OCI-LY7 (cell line): Measurements from ENCODE around the gene SYCP2. TPM values are rescaled to one million over a fixed set of nuclear protein-coding genes. Genes with fewer than 3 reads are reported as not detected.

ENCODE experiments used
- BruUV-seq: library from RNA; stranded (reverse); fragments of 400-500 nt; replicated peaks from 2 replicates; lab custom pipeline; 2021; lab: Mats Ljungman, UMichigan
- CTCF ChIA-PET: fragments of 300-600 bp; sonication (Branson Sonifier 250); formaldehyde crosslinking; loops from one replicate; lab custom pipeline; 2022; ENCODE audit warnings: antibody characterized with exemption; ENCODE audit not compliant: unreplicated experiment; lab: Charles Lee
- POLR2A ChIA-PET: fragments of 300-600 bp; sonication (Branson Sonifier 250); formaldehyde crosslinking; loops from one replicate; lab custom pipeline; 2022; ENCODE audit warnings: antibody characterized with exemption; lab: Charles Lee
- DNase-seq: peaks from one replicate; pipeline ENCODE4 v3.0.0-alpha.2; 2015; ENCODE audit warnings: low spot score
- H2AFZ ChIP-seq: fragments of 200-600 bp; sonication (generic), shearing (Covaris generic); 2 replicates; pipeline ENCODE4 v1.6.1; 2014; ENCODE audit warnings: mild to moderate bottlenecking, antibody characterized with exemption, low read length, moderate library complexity
- H3K27ac ChIP-seq: fragments of 200-600 bp; sonication (generic); 2 replicates; pipeline ENCODE4 v1.5.1; 2014; ENCODE audit warnings: mixed run types, low read depth, mild to moderate bottlenecking, moderate library complexity, low read length, inconsistent platforms; ENCODE audit not compliant: poor library complexity, severe bottlenecking
- H3K36me3 ChIP-seq: fragments of 200-600 bp; sonication (generic); 2 replicates; pipeline ENCODE4 v1.6.1; 2014; ENCODE audit warnings: mild to moderate bottlenecking, antibody characterized with exemption, low read length, moderate library complexity, mixed read lengths; ENCODE audit not compliant: insufficient read depth
- H3K4me1 ChIP-seq: fragments of 200-600 bp; sonication (generic); 2 replicates; pipeline ENCODE4 v1.5.1; 2014; ENCODE audit warnings: mild to moderate bottlenecking, low read length; ENCODE audit not compliant: insufficient read depth, poor library complexity, severe bottlenecking
- H3K4me2 ChIP-seq: fragments of 200-600 bp; sonication (generic); 2 replicates; pipeline ENCODE4 v1.6.1; 2014; ENCODE audit warnings: mild to moderate bottlenecking, low read length
- H3K4me3 ChIP-seq: fragments of 200-600 bp; sonication (generic); 2 replicates; pipeline ENCODE4 v1.5.1; 2014; ENCODE audit warnings: mild to moderate bottlenecking, low read depth, low read length; ENCODE audit not compliant: poor library complexity, severe bottlenecking
- H3K79me2 ChIP-seq: fragments of 200-600 bp; sonication (generic); 2 replicates; pipeline ENCODE4 v1.6.1; 2016; ENCODE audit warnings: low read depth, mild to moderate bottlenecking, low read length, moderate library complexity, mixed read lengths; ENCODE audit not compliant: insufficient read depth
- H3K9me2 ChIP-seq: fragments of 200-600 bp; sonication (generic); 2 replicates; pipeline ENCODE4 v1.6.1; 2016; ENCODE audit warnings: mild to moderate bottlenecking, low read length, mixed read lengths; ENCODE audit not compliant: insufficient read depth
- H3K9me3 ChIP-seq: fragments of 200-600 bp; sonication (generic); 2 replicates; pipeline ENCODE4 v1.6.1; 2014; ENCODE audit warnings: mild to moderate bottlenecking, mixed run types, low read length, mixed read lengths
- H4K20me1 ChIP-seq: fragments of 200-600 bp; sonication (generic); 2 replicates; pipeline ENCODE4 v1.6.1; 2014; ENCODE audit warnings: mild to moderate bottlenecking, antibody characterized with exemption, low read length, moderate library complexity, mixed read lengths; ENCODE audit not compliant: insufficient read depth
- CTCF ChIP-seq: fragments of 200-600 bp; sonication (generic); conservative IDR thresholded peaks from 2 replicates; pipeline ENCODE4 v1.5.1; 2014; ENCODE audit warnings: mild to moderate bottlenecking, antibody characterized with exemption, low read length, moderate library complexity, mixed read lengths
- EZH2phosphoT487 ChIP-seq: fragments of 200-600 bp; sonication (generic); IDR thresholded peaks from 2 replicates; pipeline ENCODE4 v1.6.1; 2018; ENCODE audit warnings: low read depth, borderline replicate concordance, mild to moderate bottlenecking, mixed run types, antibody characterized with exemption, low read length, moderate library complexity, mixed read lengths
- intact Hi-C: fragments of 100-400 bp; cut with micrococcal nuclease; formaldehyde crosslinking; loops from one replicate; pipeline ENCODE4 v1.10.0; 2022; ENCODE audit not compliant: unreplicated experiment
- total RNA-seq, 2 experiments: library from RNA; depleted of rRNA in 1 of 2; stranded (reverse); fragments of >200 nt in 1 of 2; shearing (Covaris generic) in 1 of 2; gene quantifications; 2 replicates each; pipeline ENCODE4 v1.2.3, GENCODE V29; 2014 to 2022

Gene SYCP2
- total RNA-seq, 2 experiments from 2014 or later = 0.19 to 0.38 TPM

- H3K9me3 ChIP-seq = no peaks in the 10 kb centered on the region
- H3K36me3 ChIP-seq = peaks cover 32% of the 10 kb centered on the region
- ChIA-PET POLR2A (interaction anchor here (1.4 to 1.7 kb wide), 4 partner anchors 9 to 22 kb away, joined by 3 to 9 read pairs (median 6); no protein-coding TSS in a partner anchor), CTCF (interaction anchor here (1.2 kb wide), 1 partner anchor 15 kb away, joined by 3 read pairs; no protein-coding TSS in a partner anchor)
- H3K9me2 ChIP-seq = no peaks in the 10 kb centered on the region
- peak within 1 kb of the TSS; percentile 98 for H2AFZ ChIP-seq
- DNase-seq = peak; percentile 92
- peaks cover 13% of the 10 kb centered on the region for H3K79me2 ChIP-seq
- intact Hi-C loops = loop anchor here (10.0 kb wide), 1 partner anchor 464 kb away; no protein-coding TSS in a partner anchor
- peaks cover 25% of the 10 kb centered on the region for H3K4me1 ChIP-seq
- no TSS peak for BruUV-seq
- H4K20me1 ChIP-seq = no peaks in the 10 kb centered on the region; the same call in 1 of the 2 replicates
- peak within 1 kb of the TSS; percentile 82 for H3K27ac ChIP-seq
- peak within 1 kb of the TSS; percentile 99 for H3K4me2 ChIP-seq
- H3K4me3 ChIP-seq = peak within 1 kb of the TSS; percentile 92
- TF ChIP-seq CTCF (peak; percentile 34; the same call in 1 of the 2 replicates), EZH2phosphoT487 (no peak)
Observed at GRCh38 chr20:59940129-59940955, 6.9 kb upstream of the SYCP2 start, which contains the start of the genes FAM217B and PPP1R3D. TSS of gene FAM217B (plus strand) at chr20:59940389. CDS start at chr20:59943944, 3,555 bp downstream. TSS of gene PPP1R3D (minus strand) at chr20:59940305. CDS start at chr20:59939931, 374 bp downstream.

- Histone ChIP-seq H3K4me2 (peak overlapping the region; percentile 99), H3K36me3 (peaks cover 27% of the 10 kb centered on the region), H3K9me3 (no peaks in the 10 kb centered on the region), H4K20me1 (no peaks in the 10 kb centered on the region; the same call in 1 of the 2 replicates), H3K4me1 (peaks cover 25% of the 10 kb centered on the region), H3K4me3 (peak overlapping the region; percentile 92), H3K9me2 (no peaks in the 10 kb centered on the region), H3K27ac (peak overlapping the region; percentile 82), H2AFZ (peak overlapping the region; percentile 97), H3K79me2 (peaks cover 13% of the 10 kb centered on the region)
- intact Hi-C loops = loop anchor here (10.0 kb wide), 1 partner anchor 465 kb away; no protein-coding TSS in a partner anchor
- BruUV-seq = no TSS peak
- CTCF ChIA-PET = interaction anchor here (1.2 kb wide), 1 partner anchor 16 kb away, joined by 3 read pairs; no protein-coding TSS in a partner anchor
- DNase-seq = no peak
- TF ChIP-seq EZH2phosphoT487 (no peak), CTCF (no peak)
- POLR2A ChIA-PET = interaction anchor here (1.4 to 1.7 kb wide), 3 partner anchors 10 to 16 kb away, joined by 5 to 9 read pairs (median 8); no protein-coding TSS in a partner anchor
Observed at GRCh38 chr20:59939879-59940128, 6.4 kb upstream of the SYCP2 start.
